ENCODE data around the gene TALDO1.

The TALDO1 gene

DNA sequence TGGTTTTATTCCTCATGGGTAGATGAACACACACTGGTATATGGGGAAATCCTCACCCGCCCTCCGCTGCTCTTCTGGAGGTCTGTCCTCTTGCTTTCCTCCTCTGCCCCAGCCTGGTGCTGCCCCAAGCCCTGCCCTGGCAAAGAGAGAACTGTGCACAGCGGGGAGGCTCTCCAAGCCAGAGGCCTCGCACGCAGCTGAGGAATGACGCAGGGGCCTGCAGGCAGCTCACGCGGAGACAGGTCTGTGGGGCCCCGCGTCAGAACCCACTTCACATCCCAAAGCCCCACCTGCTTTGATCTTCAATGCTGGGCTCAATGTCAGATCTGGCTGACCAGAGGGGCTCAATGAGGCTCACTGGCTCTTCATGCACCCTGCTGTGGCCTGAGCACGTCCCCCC lies 20.0 kb downstream of the TALDO1 start:
- no peak for DNase-seq (ENCODE audit: low read depth in 1 of 2, low spot score in 1 of 2)

DNA sequence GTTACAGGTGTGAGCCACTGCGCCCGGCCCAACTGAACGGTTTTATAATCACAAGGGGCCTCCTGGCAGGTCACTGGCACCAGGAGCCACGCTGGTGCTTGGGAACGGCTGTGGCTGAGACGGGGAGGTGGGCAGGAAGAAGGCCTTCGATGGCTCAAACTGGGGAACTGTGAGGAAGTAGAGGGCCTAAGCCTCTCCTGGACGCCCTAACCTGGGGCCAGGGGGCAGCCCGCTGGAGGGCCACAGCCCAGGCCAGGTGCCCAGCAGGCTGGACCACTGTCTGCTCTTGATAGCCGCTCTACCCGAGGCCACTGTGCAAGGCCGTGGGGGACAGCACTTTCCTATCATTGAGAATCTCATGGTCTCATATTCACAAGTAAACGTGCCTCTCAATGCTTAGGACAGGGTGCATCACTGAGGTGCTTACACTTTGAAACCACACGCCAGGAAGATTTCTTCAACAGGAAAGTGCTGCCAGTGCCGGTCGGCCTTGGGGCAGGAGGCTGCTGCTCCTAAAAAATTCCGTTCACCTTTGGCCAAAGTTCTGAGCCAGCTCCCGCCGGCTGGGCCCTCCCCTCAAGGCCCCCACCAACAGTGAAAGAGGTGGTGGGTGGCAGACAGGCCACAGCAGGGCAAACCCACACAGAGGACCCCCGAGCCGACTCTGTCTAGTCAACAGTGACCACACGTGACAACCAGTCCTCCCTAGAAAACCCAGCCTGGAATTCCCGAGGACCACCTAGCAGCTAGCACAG lies 22.8 kb downstream of the TALDO1 start:
- DNase-seq (ENCODE audit: low read depth in 1 of 2, low spot score in 1 of 2), result no peak

DNA sequence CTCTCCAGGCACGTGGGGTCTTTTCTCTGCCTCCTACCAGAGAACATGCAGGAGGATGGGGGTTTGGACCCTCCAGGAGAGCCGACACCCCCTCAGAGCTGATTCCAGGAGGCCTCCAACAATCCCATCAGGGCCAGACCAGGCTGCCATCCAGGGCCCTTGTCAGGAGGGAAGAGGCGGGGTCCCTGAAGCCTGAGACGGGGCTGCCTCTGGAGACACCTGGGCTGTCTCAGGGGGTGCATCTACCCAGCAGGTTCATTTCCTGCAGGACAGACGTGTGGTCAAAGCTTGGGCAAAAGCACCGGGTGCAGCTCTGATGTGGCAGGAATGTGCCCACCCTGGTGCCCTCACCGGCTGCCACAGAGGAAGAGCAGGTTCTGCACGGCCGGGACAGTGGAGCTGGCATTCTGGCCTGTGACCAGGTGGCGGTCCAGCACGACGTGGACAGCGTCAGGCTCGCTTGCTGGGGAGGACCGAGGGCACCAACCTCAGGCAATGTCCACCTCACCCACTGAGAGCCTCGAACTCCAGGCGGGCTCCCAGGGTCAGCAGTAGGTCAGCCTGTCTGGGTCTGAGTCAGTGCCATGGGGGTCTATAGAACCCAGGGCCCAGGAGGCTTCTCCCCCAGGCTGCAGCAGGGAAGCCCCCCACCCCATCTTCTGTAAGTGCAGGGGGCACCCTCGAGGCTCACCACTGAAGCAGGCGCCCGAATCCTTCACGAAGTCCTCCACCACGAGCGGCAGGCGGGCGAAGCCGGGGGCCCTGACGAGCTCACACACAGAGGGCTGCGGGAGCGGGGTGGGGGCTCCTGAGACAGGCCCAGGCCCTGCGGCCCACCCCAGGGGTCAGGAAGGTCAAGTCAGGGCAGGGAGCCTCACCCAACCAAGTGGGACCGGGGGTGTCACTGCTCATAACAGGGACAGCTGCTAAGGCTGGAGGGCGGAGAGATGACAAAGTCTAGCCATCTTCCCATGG lies 23.7 kb downstream of the TALDO1 start:
- no peak for DNase-seq (ENCODE audit: low read depth in 1 of 2, low spot score in 1 of 2)

DNA sequence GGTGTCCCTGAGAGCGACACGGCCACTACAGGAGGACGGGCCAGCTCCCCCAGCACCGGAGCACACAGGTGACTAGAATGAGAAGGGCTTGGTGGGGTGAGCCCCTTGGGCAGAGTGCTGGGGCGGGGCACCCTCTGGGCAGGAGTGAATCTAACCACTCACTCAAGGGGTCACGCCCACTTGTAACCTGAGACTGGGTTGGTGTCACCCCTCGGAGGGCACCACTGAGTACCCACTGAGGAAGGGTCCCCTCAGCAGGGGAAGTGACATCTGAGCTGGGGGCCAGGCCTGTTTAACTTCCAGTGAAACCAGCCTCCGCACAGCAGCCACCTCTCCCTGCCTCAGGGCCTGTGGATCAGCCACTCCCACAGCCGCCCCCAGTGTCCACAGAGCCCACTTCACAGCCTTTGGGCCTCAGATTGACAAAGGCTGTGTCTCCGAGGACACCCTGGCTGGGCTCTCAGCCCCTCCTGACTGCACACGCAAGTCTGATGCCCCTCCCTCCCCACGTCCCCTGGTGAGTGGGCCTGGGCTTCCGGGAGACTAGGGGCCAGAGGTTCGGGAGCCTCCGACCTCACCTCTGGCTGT lies 24.4 kb downstream of the TALDO1 start:
- DNase-seq (ENCODE audit: low read depth in 1 of 2, low spot score in 1 of 2), result no peak

DNA sequence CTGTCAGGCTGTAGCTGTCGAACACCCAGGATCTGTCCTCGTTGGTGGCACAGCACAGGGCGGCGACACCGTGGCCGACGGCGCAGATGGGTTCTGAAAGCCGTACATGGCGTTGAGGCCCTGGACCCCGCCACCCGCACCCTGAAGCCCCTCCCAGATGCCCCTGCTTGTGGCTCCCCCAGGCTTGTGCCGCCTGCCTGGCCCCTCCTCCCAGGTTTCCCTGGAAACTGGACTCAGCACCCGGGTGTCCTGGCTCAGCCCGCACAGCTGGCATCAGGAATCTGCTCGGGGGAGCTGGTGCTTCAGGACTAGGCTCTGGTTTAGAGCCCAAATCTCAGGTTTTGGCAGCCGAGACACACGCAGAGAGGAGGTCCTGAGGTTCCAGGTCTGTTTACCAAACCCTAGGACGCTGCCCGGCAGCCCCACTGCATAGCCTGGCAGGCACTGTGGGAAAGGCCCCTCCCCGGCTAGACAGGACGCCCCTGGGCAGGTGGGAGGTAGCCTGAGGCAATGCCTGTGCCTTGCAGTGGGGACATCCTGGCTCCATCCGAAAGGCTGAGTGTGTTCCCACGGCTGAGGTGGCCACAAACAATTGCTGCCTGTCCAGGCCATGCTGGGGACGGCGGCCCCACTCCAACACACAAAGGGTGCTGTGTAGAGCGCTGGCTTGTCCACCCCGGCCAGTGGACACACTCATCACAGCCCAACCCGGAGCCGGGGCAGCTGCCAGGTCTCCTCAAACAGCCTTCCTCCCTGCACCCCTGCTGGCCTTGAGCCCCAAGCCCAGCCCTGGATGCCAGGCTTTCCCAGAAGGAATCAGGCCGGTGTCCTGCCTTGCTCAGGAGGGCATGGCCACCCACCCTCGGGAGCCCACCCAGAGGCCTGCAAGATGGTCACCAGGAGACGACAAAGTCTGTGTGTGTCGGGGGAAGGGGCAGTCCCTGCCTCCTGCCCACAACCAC lies 25.4 kb downstream of the TALDO1 start:
- DNase-seq (ENCODE audit: low read depth in 1 of 2, low spot score in 1 of 2), result no peak

DNA sequence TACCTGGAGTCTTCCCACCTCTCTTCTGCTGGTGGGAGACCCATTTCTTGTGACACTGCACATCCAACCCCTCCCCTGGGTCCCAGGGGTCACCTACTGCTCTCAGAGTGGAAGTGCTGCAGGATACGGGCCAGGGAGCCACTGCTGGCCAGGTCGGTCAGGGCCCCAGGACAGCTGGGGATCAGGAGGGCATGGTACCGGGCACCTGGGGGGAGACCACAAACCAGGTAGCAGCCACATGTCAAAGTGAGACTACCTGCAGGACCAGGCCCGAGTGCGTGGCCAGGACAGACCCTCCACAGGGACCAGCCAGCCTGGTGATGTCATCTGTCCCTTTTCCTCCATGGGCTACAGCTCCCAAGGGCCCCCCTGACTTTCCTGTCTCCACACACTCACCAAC lies 26.2 kb downstream of the TALDO1 start:
- no peak for DNase-seq (ENCODE audit: low read depth in 1 of 2, low spot score in 1 of 2)

DNA sequence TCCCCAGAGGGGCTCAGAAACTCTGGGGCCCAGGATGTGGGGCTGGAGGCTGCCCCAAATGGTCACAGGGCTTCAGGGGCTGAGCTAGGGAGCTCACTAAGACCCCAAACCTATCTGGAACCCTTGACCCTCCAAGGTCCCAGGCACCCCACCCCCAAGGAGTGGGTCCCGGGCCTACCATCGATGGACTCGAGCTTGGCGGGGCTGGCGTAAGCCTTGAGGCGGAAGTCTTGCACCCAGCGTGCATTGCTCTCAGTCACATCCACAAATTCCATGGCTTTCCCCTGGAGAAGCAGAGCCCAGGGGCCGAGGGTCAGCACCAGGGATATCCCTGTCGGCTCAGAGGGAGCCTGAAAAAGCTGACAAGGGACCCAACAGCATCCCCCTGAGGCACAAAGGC lies 26.6 kb downstream of the TALDO1 start:
- no peak for DNase-seq (ENCODE audit: low read depth in 1 of 2, low spot score in 1 of 2)

DNA sequence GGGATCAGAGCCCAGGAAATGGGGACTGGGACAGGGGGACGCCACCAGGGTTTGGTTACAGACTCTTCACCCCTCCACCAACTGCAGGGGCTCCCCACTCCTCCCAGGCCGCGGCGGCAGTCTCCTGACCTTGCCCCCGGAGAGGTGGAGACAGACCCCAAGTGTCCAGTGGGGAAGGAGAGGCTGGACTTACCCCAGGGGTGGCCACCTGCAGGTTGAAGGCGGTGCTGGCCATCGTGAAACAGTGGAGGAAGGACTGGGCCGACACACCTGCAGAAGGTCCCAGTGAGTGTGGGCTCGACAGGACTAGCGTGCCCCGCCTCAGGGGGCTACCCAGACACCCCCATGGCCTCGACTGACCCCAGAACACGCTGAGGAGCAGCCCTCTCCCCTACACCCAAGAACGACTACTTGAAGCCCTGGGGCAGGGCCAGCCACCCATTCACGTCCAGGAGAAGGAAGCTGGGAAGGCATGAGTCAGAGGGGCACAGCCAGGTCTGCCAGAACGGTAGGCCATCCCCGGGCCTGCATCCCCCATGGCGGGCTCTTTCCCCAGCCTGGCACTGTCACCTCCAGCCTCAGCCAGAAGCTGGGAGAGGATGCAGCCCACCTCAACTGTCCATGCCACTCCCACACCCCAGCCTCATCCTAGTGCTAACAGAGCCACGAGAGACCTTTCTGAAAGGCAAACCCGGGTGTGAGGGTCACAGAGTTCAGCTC lies 27.8 kb downstream of the TALDO1 start:
- DNase-seq (ENCODE audit: low read depth in 1 of 2, low spot score in 1 of 2), result no peak

DNA sequence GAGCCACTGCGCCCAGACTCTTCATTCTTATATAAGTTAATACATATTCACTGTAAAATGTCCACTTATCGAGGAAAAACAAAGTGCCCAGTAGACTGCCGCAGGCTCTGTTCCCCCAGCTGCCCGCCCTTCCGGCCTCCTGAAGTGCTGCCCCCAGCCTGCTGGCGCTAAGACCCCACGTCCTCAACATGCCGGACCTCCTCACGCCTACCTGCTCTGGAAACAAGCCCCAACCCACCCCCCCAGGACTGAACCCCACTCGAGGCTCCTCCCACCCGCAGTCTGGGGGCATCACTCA lies 28.9 kb downstream of the TALDO1 start:
- DNase-seq (ENCODE audit: low read depth in 1 of 2, low spot score in 1 of 2), result no peak

DNA sequence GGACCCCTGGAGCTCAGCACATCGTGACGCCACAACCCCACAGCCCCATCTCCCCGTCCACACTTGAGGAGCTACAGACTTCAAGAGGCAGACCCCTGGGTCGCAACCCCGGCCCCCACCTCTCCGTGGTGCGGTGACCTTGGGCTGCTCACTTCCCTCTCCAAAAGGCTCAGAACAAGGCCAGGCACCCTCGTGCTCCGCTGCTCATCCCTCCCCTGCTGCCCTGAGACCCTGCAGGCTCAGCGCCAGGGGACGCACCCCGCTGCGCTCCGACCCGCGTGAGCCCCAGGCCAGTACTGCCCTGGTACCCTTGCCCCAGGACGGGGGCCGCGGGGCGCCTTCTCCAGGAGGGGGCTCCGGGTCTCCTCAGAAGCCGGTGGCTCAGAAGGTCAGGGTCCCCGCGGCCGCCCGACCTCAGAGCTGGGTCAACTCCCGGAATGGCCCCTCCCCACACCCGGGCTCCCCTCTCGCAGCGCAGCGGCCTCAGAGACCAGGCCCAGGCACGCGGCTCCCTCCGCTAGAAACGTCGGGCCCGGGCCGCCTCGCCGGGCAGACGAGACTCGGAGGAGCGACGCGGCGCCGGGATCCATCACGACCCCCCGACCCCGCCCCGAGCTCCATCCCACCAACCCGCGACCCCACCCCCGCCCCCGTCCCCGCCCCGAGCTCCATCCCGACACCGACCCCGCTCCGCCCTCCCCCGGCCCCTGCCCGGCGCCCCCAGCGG lies 29.5 kb downstream of the TALDO1 start:
- DNase-seq (ENCODE audit: low read depth in 1 of 2, low spot score in 1 of 2), result no peak

DNA sequence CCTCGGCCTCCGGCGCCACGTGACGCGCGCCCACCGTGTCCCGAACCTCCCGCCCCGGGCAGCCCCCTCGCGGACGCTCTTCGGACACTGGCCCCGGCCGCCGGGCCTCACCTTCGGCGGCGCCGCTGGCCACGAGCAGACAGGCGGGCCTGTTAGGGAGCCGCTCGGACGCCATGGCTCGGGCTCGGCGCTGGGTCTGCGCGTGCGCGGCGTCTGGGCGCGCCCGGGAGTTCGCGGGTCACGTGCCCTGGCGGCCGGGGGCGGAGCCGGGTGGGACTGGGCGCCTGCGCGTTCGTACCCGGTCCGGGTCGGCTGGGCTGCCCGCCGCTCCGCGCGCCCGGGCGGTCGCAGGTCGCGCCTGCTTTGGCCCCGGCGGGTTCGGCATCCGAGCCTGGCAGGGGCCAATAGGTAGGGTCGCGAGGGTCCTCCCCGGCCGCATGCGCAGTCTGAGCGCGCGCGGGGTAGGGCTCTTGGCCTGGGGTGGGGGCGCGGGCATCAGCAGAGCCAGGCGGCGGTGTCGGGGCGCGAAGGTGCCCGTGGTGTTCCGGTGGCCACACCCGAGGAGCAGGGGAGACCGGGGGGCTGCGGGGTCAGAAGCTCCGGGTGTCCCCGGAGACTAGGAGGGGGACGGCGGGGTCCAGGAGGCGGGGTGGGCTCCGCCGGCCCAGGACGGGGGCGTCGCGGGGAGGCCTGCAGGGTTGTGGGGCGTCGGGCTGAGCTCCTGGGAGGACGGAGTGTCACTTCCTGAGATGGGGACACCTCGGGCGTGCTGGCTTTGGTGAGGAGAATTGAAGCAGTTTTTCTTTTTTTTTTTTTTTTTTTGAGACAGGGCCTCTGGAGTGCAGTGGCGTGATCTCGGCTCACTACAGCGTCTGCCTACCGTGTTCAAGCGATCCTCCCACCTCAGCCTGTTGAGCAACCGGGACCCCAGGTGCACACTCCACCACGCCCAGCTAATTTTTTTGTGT lies 30.3 kb downstream of the TALDO1 start, which contains the start of gene GATD1:
Gene GATD1, minus strand, starts transcription at position 200 of the 968 bp plus-strand sequence. Its CDS starts 25 bp downstream, at position 175.
- DNase-seq (ENCODE audit: low read depth in 1 of 2, low spot score in 1 of 2), result peak; percentile 91 to 97

DNA sequence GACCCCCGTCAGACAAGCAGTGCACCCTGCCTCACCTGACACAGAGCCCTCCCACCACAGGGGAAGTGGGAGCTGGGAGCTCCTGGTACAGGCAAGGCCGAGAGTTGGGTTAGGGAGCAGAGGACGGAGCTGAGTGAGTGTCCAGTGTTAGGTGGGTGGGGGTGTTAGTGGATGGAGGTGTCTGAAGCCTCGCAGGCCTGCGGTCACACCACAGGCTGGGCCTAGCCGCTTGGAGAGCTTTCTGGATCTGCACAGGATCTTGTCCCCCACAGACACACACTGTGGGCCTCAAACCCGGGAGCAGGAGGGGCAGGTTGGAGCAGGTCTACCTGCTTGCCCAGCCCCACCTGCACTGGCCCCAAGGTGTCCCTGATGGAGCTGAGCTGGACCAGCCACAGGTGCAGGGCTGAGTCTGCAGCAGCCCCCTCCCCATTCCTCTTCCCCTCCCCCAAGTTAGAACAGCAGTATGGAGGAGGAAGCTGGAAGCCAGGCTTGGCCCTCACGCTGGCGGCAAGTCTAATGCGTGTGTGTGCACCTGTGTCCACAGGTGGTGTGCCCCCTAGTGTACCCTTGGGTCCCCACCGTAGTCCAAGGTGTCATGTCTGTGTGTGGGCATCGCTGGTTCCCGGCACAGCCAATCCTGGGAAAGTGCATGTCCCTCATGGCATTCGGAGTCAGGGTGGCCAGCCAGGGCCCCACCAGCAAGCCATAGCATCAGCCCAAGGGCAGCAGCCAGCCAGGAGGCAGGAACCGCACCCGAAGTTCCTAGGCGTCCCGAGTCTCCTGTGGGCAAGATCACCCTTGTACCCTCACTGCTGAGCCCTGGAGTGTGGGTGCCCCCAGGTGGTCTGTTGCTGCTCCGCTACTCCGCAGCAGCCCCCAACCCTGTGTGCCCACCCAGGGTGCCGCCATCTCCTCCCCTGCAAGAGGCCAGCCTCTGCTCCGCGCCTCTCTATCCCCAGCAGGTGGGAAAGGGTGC lies 32.0 kb downstream of the TALDO1 start:
- DNase-seq (ENCODE audit: low read depth in 1 of 2, low spot score in 1 of 2), result no peak

DNA sequence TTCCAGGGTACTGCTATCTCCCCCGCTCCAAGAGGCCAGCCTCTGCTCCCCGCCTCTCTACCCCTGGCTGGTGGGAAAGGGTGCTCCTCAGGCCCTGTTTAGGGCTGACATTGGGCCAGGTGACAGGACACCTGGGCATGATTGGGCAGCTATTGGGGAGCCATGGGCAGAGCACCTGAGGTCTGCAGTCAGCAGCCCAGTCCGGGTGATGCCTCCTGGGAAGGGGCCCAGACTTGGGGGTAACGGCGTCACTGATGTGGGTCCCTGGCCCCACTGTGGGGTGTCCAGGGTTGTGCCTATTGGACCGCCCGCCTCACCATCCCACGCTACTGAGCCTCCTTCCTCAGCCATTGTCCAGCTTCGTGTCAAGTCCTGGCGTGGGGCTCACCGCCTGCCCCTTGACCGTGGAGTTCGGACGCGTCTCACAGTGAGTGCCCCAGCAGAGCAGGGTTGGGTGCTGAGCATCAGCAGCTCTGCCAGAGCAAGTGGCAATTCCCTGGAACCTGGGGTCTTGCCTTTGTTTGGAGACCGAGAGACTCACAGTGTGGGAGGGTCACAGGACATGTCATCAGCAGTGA lies 32.8 kb downstream of the TALDO1 start:
- DNase-seq (ENCODE audit: low read depth in 1 of 2, low spot score in 1 of 2), result no peak

DNA sequence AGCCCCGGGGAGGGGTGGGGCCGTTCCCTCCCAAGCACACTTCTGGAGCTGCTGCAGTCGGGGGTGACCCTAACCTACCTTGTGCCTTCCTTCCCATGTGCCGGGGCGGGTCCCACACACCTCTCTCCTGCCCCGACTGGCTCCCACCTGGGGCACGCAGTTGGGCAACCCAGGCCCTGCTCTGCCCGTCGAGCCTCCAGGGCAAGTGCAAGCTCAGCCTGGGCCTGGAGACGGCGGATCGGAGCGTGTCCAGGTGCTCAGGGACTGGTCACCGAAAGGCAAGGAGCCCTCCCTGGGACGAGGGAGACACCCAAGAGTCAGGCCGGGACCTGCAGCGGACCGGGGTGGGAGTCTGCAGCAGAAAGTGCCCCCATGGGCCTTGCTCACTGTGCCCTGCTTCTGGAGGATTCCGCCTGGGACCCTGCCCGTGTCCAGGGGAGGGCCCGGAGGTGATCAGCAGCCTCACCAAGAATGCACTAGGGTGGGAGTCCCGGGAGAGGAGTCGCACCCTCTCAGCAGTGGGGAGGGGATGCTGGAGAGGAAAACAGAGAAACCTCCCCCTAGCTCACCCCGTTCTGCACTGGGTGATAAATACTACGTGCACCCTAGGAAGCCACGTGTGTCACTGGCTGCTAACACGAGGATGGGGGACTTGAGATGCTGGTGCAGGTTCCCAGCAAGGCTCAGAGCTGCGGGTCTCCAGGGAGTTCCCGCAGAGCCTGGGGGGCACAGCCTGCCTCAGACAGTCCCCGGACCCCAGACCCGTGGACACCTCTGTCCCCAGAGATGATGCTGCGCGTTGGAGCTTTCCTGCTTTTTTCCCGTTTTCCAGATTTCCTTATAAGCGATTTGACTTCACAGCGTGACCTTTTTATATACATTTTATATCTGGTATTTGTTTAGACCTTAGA lies 35.3 kb downstream of the TALDO1 start:
- no peak for DNase-seq (ENCODE audit: low read depth in 1 of 2, low spot score in 1 of 2)

DNA sequence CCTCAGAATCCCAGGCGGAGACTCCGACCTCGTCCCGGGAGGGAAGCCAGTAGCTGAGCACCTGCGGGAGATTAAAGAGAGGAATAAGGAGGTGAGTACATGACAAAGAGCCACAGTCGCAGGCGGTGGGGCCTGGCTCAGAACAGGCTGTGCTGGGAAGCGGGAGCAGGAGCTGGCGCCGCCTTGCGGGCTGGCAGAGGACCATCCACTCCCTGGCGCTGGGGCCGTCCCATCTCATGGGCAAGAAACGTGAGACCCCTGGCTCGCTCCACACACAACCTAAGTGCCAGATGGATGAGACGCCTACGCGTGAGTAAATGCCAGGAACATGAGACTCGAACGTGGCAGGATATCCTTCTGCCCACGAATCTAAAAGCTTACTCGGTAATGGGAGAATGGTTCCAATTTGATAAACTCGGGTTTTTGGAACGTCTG lies 36.3 kb downstream of the TALDO1 start:
- no peak for DNase-seq (ENCODE audit: low read depth in 1 of 2, low spot score in 1 of 2)
